Subcutaneous adipose tissue (tissue), 4 donors: ENCODE measurements around the gene SETD1A. TPM values are rescaled to one million over a fixed set of nuclear protein-coding genes. Genes with fewer than 3 reads are reported as not detected.

Experiments used
- total RNA-seq, 4 donors: library from RNA; depleted of rRNA; stranded (reverse); fragments of >200 nt; gene quantifications; one replicate each; pipeline ENCODE4 v1.1.0, GENCODE V29; 2016
- TF ChIP-seq, protein P1 (sequence below): fragments of 450-650 bp; IDR thresholded peaks from one replicate; pipeline ENCODE4 v1.5.1; 2016; ENCODE audit warnings: low read depth, mild to moderate bottlenecking, control low read depth, antibody characterized with exemption, moderate library complexity

Gene SETD1A
- total RNA-seq, 4 donors from 2014 or later = 3.9 to 10.5 (median 5.3) TPM

DNA sequence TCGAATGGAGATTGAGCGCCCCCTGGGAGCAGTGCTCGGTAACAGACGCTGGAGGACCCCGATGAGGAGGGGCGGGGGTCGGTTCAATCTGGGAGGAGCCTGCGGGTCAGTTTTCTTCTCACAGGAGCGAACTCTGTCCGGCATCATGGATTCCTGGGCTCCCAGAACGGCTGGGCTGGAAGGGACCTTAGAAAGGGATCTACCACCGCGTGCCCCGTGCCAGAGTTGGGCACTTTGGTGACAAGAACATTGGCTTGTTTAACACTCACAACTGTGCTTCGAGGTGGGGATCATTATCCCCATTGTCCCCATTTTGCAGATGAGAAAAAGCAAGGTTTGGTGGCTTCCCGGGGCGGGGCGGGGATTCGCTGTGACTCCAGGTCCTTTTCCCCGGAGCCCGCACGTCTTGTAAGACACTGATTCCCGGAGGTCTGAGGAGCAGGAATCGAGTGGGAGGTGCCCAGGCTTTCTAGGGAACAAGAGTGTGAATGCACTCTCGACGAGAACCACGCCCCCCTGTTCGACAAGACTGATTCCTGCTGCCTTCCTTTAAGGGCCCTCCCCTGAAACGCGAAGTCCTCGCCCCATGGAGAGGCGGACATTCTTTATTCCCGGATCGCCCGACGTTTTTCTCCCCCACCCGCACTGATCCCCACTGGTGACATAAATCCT lies 35.7 kb upstream of the SETD1A start:
- TF ChIP-seq, protein P1, sequence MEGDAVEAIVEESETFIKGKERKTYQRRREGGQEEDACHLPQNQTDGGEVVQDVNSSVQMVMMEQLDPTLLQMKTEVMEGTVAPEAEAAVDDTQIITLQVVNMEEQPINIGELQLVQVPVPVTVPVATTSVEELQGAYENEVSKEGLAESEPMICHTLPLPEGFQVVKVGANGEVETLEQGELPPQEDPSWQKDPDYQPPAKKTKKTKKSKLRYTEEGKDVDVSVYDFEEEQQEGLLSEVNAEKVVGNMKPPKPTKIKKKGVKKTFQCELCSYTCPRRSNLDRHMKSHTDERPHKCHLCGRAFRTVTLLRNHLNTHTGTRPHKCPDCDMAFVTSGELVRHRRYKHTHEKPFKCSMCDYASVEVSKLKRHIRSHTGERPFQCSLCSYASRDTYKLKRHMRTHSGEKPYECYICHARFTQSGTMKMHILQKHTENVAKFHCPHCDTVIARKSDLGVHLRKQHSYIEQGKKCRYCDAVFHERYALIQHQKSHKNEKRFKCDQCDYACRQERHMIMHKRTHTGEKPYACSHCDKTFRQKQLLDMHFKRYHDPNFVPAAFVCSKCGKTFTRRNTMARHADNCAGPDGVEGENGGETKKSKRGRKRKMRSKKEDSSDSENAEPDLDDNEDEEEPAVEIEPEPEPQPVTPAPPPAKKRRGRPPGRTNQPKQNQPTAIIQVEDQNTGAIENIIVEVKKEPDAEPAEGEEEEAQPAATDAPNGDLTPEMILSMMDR = no peak

DNA sequence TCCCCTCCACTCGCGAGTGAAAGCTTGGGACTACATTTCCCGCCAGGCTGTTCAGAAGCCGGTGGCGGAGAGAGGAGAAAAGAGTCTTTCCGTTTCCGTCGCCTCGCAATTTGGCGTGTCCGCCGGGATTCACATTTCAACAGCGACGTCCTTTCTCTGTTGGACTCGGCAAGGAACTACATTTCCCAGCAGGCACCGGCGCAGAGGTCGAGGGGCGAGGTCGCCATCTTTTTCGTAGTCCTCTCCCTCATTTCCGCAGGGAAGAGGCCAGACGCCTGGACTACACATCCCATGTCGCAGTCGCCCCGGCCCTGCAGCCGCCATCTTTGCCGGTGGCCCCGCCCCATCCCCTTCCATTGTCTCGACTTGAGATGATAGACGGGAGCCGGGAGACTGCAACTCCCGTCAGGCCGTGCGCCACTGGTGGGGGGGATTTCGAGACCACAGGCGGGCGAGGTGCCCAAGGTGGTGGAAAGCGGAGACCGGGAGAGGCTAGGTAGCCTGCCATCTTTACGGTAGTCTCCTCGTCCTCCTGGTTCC lies 35.1 kb upstream of the SETD1A start:
- TF ChIP-seq, protein P1 = no peak

DNA sequence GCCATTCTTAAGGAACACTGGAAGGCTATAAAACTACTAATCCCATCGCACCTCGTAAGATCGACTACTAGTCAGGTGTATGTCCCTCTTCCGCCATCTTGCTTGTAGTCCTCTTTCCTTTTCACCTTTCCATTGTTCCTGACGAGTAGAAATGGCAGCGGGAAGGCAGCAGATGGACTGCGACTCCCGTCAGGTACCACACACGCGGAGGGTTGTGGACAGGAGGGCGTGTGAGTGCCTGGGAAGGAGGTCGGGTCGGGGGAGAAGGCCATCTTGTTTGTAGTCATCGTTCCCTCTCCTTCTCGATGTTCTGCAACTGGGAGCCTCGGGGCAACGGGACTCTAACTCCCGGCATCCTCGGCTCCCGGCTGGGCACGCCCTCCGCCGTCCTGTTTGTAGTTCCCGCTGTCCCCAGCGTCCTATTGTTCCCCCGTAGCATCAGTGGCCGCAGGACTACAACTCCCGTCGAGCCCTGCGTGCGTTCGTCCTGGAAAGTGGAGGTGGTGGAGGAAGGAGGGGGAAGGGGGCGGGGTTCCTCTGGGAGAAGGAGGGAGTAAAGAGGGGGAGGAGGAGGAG lies 34.5 kb upstream of the SETD1A start:
- TF ChIP-seq, protein P1 = no peak

DNA sequence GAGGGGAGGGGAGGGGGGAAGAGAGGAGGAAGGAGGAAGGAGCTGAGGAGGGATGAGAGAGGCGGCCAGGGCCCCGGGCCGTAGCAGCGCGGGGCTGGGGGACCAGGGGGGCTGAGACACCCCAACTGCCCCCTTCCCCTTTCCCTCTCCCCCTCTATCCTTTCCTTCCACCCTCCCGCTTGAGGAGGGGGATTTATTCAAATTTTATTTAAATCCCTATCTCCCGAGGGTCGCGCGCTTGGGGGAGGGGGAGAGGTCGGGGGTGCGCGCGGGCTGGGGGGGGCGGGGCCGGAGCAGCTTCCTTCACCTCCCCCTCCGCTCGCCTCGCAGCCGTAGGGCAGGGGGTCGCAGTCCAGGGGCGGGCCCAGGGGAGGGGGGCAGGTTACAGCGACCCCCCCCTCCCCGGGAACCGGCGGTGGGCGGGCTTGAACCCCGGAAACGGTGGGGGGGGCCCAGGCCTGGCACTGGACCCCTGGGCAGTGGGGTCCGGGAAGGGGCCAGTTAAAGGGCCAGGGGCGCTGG lies 33.9 kb upstream of the SETD1A start, which contains the start of gene FBXL19:
TSS of gene FBXL19 (plus strand) at position 19 of the 522 bp plus-strand sequence. CDS start 2,183 bp downstream, outside the sequence.
- TF ChIP-seq, protein P1 = no peak

DNA sequence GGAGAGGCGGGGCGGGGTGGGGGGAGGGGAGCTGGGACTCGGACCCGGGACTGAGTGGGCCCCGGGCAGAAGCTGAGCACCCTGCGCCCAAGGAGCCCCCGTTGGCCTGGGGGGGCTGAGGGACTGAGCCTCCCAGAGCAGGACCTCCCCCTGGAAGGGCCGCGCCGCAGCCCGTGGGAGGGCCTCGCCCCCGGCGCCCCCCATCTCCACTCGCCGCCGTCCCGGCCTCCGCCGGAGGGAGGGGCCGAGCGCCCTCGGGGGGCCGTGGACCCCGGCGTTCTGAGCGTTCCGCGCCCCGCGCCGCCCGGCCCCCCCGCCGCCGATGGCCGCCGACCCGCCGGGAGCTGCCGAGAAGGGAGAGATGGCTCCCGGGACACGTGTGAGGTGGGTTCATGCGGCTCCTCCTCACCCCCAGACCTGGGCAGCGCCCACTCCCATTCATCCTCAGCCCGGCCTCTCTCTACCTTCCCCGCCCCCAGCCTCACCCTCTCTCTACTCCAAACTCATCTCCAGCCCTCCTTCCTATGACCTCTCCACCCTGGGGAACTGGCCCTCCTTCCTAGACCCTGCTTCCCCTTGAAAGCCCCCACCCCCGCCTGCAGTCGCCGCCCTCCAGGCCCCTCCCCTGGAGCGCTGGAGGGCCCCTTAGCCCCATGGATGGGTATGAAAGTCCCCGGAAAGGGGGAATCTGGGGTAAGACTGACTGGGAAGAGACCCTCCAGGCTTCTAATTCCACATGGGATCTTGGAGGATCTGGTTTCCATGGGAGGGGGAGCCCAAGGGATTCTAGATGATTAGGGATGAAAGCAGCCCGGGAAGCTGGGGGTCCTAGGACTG lies 33.3 kb upstream of the SETD1A start:
- TF ChIP-seq, protein P1 = no peak

DNA sequence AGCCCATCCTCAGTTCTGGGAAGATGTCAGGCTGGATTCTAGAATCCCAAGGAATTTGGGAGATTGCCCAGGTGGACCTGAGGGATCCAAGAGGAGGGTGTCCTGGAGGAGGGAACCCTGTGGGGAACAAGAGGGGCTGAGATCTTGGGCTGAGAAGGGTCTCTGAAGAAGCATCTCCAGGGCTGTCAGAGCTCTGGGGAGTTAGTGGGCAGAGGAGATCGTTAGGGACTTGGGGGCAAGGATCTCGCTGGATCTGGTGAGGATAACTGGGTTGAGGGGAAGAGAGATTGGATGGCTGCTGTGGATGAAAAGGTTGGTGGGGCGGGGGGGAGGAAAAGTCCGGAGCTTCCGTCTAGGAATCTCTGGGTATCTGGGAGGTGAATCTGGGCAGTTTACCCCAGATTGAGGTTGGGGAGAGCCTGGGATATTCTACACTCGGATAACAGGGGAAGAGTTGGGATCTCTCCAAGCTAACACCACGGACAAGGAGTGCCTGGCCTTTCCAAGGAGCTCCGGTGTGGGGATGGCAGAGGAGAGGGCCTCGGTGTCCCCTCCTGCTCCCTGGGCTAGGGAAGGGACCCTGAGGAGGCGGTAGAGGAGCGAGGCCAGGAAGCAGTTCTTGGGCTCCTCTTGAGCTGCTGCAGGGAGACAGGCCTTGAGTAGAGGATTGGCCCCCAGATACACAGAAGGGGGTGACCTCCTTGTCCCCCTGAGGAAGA lies 32.5 kb upstream of the SETD1A start:
- TF ChIP-seq, protein P1 = no peak
